HepG2 (cell line): Measurements from ENCODE around the gene CIAO3. TPM values are rescaled to one million over a fixed set of nuclear protein-coding genes. Genes with fewer than 3 reads are reported as not detected.

Source experiments
- CCDC6 ChIP-seq: sonication (generic); formaldehyde crosslinking; IDR thresholded peaks from 2 replicates; pipeline ENCODE4 v1.8.1; 2022; ENCODE audit warnings: mild to moderate bottlenecking, missing genetic modification reagents, moderate library complexity
- CEBPG ChIP-seq: IDR thresholded peaks from 2 replicates; pipeline ENCODE4 v1.6.1; 2016
- CENPX ChIP-seq: sonication (generic); formaldehyde crosslinking; IDR thresholded peaks from 2 replicates; pipeline ENCODE4 v1.9.0; 2021; ENCODE audit warnings: mild to moderate bottlenecking, missing genetic modification reagents, moderate library complexity
- ESRRA ChIP-seq: sonication (generic); formaldehyde crosslinking; IDR thresholded peaks from 2 replicates; pipeline ENCODE4 v1.5.1; 2020; ENCODE audit warnings: mild to moderate bottlenecking, low read depth, missing genetic modification reagents
- FIP1L1 ChIP-seq: fragments of 200-400 bp; formaldehyde crosslinking; IDR thresholded peaks from 2 replicates; pipeline ENCODE4 v1.6.1; 2018; ENCODE audit warnings: low read depth, mild to moderate bottlenecking, low read length, moderate library complexity, borderline replicate concordance; ENCODE audit not compliant: insufficient read depth
- GLI4 ChIP-seq: sonication (generic); formaldehyde crosslinking; IDR thresholded peaks from 2 replicates; pipeline ENCODE4 v1.5.1; 2020; ENCODE audit warnings: missing genetic modification reagents, mild to moderate bottlenecking, moderate library complexity, borderline replicate concordance
- HMG20A ChIP-seq: IDR thresholded peaks from 2 replicates; pipeline ENCODE4 v1.6.1; 2016; ENCODE audit warnings: borderline replicate concordance
- IKZF5 ChIP-seq: IDR thresholded peaks from 2 replicates; pipeline ENCODE4 v1.6.1; 2018; ENCODE audit warnings: missing genetic modification reagents, mild to moderate bottlenecking, missing compliant biosample characterization
- IRF2 ChIP-seq: IDR thresholded peaks from 2 replicates; pipeline ENCODE4 v1.6.1; 2018; ENCODE audit warnings: missing genetic modification reagents, missing compliant biosample characterization
- MEF2D ChIP-seq: sonication (generic); formaldehyde crosslinking; IDR thresholded peaks from 2 replicates; pipeline ENCODE4 v1.5.1; 2020; ENCODE audit warnings: mild to moderate bottlenecking, missing genetic modification reagents
- NCOA2 ChIP-seq: sonication (generic); formaldehyde crosslinking; IDR thresholded peaks from 2 replicates; pipeline ENCODE4 v1.8.0; 2022; ENCODE audit warnings: inconsistent platforms
- NFE2L2 ChIP-seq: fragments of 150-350 bp; IDR thresholded peaks from 2 replicates; pipeline ENCODE4 v1.6.1; 2014; ENCODE audit warnings: low read length
- NFIC ChIP-seq: IDR thresholded peaks from 2 replicates; pipeline ENCODE4 v1.6.1; 2012; ENCODE audit warnings: mild to moderate bottlenecking, low read length, inconsistent platforms
- NONO ChIP-seq, 2 experiments: fragments of 450-650 bp in 1 of 2; sonication (generic) in 1 of 2; formaldehyde crosslinking in 1 of 2; IDR thresholded peaks in 1 of 2; conservative IDR thresholded peaks in 1 of 2; 2 replicates each; pipeline versions ENCODE4 v1.6.1 to v1.8.0; 2017 to 2022; ENCODE audit warnings: mild to moderate bottlenecking in 1 of 2, missing genetic modification reagents in 1 of 2, moderate library complexity in 1 of 2
- SETDB1 ChIP-seq: sonication (generic); formaldehyde crosslinking; IDR thresholded peaks from 2 replicates; pipeline ENCODE4 v1.5.1; 2020; ENCODE audit warnings: missing genetic modification reagents, mild to moderate bottlenecking, borderline replicate concordance
- YY1 ChIP-seq: IDR thresholded peaks from 2 replicates; pipeline ENCODE4 v1.6.1; 2011; ENCODE audit warnings: low read length, low read depth, moderate library complexity, mild to moderate bottlenecking; ENCODE audit not compliant: insufficient read depth, insufficient replicate concordance
- ZBTB14 ChIP-seq: sonication (generic); formaldehyde crosslinking; IDR thresholded peaks from 2 replicates; pipeline ENCODE4 v1.4.0; 2020; ENCODE audit warnings: missing genetic modification reagents
- ZNF574 ChIP-seq: sonication (generic); formaldehyde crosslinking; IDR thresholded peaks from 2 replicates; pipeline ENCODE4 v1.4.0; 2020; ENCODE audit warnings: missing genetic modification reagents
- ZNF616 ChIP-seq: sonication (generic); formaldehyde crosslinking; IDR thresholded peaks from 2 replicates; pipeline ENCODE4 v1.5.0; 2020; ENCODE audit warnings: low read depth, mild to moderate bottlenecking, missing genetic modification reagents
- ZNF652 ChIP-seq: IDR thresholded peaks from 2 replicates; pipeline ENCODE4 v1.6.1; 2016; ENCODE audit warnings: low read depth, borderline replicate concordance
- ZNF740 ChIP-seq: sonication (generic); formaldehyde crosslinking; IDR thresholded peaks from 2 replicates; pipeline ENCODE4 v1.4.0; 2020; ENCODE audit warnings: missing genetic modification reagents
- ZNF770 ChIP-seq: sonication (generic); formaldehyde crosslinking; IDR thresholded peaks from 2 replicates; pipeline ENCODE4 v1.5.0; 2020; ENCODE audit warnings: mild to moderate bottlenecking, missing genetic modification reagents
- polyA plus RNA-seq, 8 experiments: library from polyadenylated mRNA; depleted of rRNA in 3 of 8; stranded (reverse) in 7 of 8; unstranded in 1 of 8; fragments of >200 nt; fragmentation: Illumina TruSeq in 4 of 8; extraction: Trizol in 4 of 8; gene quantifications; 2 replicates each; pipeline versions ENCODE4 v1.2.1 to v1.2.3, GENCODE V29; 2011 to 2016; ENCODE audit warnings: low read depth in 4 of 8, missing spikeins in 1 of 8, mixed read lengths in 1 of 8; ENCODE audit not compliant: insufficient read depth in 1 of 8
- total RNA-seq, 5 experiments: library from RNA; depleted of rRNA; stranded (reverse); fragments of >200 nt; fragmentation: Illumina TruSeq; extraction: Trizol; gene quantifications; 2 replicates each; pipeline ENCODE4 v1.2.3, GENCODE V29; 2016; ENCODE audit warnings: low read depth in 1 of 5

CIAO3 gene
- total and polyA plus RNA-seq, 2 of the 13 experiments (the other 11 are each of a cell fraction or from before 2014, with no cell fraction given) = 21.7 to 25.0 TPM

GRCh38 chr16:720990-721764 lies 19.6 kb downstream of the CIAO3 start, which contains the start of gene ANTKMT (continued):
- TF ChIP-seq ZNF770 (CRISPR knock-in tag) (no peak; the same call in 1 of the 2 replicates), ZNF574 (CRISPR knock-in tag) (peak; percentile 91), ZBTB14 (CRISPR knock-in tag) (0 out of 2 replicates have a peak, but pooled peaks have one; percentile 8), NFIC (no peak), ZNF740 (no peak; the same call in 1 of the 2 replicates), NONO (IDR thresholded peaks at IDR 0.05) (no peak), NONO (CRISPR knock-in tag; conservative IDR thresholded peaks at IDR 0.05) (peak; percentile 65; the same call in 1 of the 2 replicates), NFE2L2 (no peak), GLI4 (CRISPR knock-in tag) (0 out of 2 replicates have a peak, but pooled peaks have one; percentile 33), IKZF5 (CRISPR knock-in tag) (no peak; the same call in 1 of the 2 replicates), NCOA2 (CRISPR knock-in tag) (no peak), ZNF616 (CRISPR knock-in tag) (no peak), SETDB1 (CRISPR knock-in tag) (no peak), YY1 (peak; percentile 72), CCDC6 (peak; percentile 82), MEF2D (CRISPR knock-in tag) (no peak), IRF2 (no peak), FIP1L1 (no peak), ESRRA (CRISPR knock-in tag) (0 out of 2 replicates have a peak, but pooled peaks have one; percentile 38), ZNF652 (CRISPR knock-in tag) (no peak), HMG20A (CRISPR knock-in tag) (no peak), CEBPG (CRISPR knock-in tag) (no peak), CENPX (CRISPR knock-in tag) (no peak)
